Measurements from ENCODE around the gene NOPCHAP1. TPM values are rescaled to one million over a fixed set of nuclear protein-coding genes. Genes with fewer than 3 reads are reported as not detected.
"Not testable (repeated sequence)": the region's sequence is repeated elsewhere in the genome, so short reads cannot be mapped to it uniquely, and the experiment has no call there.

NOPCHAP1 gene
- total RNA-seq, 4 donors from 2014 or later, result 2.5 to 5.0 (median 3.3) TPM

DNA sequence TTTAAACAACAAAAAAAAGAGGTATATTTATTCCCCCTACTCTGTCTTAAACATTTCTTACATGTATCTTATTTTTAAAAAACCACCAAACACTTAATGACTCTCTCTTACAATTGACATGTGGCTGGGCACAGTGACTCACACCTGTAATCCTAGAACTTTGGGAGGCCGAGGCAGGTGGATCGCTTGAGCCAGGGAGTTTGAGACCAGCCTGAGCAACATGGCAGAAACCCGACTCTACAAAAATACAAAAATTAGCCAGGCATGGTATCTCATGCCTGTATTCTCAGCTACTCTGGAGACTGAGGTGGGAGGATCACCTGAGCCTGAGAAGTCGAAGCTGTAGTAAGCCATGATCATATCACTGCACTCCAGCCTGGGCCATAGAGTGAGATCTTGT is 44.0 kb upstream of the NOPCHAP1 start:
- DNase-seq (no peak), ATAC-seq (no peak)
- no peak for TF ChIP-seq POLR2A (IDR thresholded peaks at IDR 0.05)
- TF ChIP-seq, protein P1, sequence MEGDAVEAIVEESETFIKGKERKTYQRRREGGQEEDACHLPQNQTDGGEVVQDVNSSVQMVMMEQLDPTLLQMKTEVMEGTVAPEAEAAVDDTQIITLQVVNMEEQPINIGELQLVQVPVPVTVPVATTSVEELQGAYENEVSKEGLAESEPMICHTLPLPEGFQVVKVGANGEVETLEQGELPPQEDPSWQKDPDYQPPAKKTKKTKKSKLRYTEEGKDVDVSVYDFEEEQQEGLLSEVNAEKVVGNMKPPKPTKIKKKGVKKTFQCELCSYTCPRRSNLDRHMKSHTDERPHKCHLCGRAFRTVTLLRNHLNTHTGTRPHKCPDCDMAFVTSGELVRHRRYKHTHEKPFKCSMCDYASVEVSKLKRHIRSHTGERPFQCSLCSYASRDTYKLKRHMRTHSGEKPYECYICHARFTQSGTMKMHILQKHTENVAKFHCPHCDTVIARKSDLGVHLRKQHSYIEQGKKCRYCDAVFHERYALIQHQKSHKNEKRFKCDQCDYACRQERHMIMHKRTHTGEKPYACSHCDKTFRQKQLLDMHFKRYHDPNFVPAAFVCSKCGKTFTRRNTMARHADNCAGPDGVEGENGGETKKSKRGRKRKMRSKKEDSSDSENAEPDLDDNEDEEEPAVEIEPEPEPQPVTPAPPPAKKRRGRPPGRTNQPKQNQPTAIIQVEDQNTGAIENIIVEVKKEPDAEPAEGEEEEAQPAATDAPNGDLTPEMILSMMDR (IDR thresholded peaks at IDR 0.05 in 4 of 5, conservative IDR thresholded peaks at IDR 0.05 in 1 of 5), result no peak
- Histone ChIP-seq H3K4me3 (no peak overlapping the region), H3K9me3 (no peaks in the 10 kb centered on the region), H3K27me3 (no peaks in the 10 kb centered on the region), H3K36me3 (no peaks in the 10 kb centered on the region), H3K27ac (no peak overlapping the region), H3K4me1 (no peaks in the 10 kb centered on the region)
- in situ Hi-C loops (cut with MboI; ENCODE audit: low sequenced_read_pairs in 4 of 4) (no loop called here), intact Hi-C loops (cut with DNase I; ENCODE audit: low total_unique reads) (no loop called here)

DNA sequence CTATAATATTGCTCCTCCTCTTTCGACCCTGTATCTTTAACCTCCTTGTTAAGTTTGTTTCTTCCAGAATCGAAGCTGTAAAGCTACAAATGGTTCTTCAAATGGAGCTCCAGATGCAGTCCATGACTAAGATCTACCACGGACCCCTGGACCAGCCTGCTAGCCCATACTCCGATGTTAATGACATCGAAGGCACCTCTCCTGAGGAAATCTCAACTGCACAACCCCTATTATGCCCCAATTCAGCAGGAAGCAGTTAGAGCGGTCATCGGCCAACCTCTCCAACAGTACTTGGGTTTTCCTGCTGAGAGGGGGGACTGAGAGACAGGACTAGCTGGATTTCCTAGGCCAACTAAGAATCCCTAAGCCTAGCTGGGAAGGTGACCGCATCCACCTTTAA is 42.7 kb upstream of the NOPCHAP1 start:
- H3K4me3 ChIP-seq; H3K4me1 ChIP-seq; H3K9me3 ChIP-seq; DNase-seq; ATAC-seq; H3K27me3 ChIP-seq; H3K36me3 ChIP-seq; intact Hi-C loops (cut with DNase I; ENCODE audit: low total_unique reads); in situ Hi-C loops (cut with MboI; ENCODE audit: low sequenced_read_pairs in 4 of 4); H3K27ac ChIP-seq: not testable (repeated sequence)

DNA sequence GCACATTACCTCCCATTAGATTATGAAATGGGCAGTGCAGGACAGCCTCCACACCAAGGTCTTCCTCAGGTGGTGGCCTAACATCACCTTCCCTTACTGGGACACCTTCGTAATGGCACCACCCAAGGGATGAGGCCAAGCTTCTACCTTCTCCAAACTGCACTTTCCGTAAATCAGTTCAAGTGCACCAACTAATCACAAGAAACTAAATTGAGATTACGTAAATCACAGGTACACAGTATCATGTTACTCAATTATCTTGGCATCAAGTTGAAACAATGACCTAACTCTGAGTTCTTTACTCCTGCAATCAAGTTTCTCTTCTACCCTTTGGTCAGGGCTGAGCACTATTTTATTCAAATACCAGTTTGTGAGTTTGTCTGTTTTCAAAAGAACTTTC is 41.9 kb upstream of the NOPCHAP1 start:
- ATAC-seq (no peak), DNase-seq (no peak)
- Histone ChIP-seq H3K27ac (no peak overlapping the region), H3K9me3 (no peaks in the 10 kb centered on the region), H3K36me3 (no peaks in the 10 kb centered on the region), H3K4me1 (no peaks in the 10 kb centered on the region), H3K4me3 (no peak overlapping the region), H3K27me3 (peaks cover 0 to 7% (median 0%) of the 10 kb centered on the region in 3 donors)
- TF ChIP-seq, protein P1 (IDR thresholded peaks at IDR 0.05 in 4 of 5, conservative IDR thresholded peaks at IDR 0.05 in 1 of 5), result no peak
- TF ChIP-seq POLR2A (IDR thresholded peaks at IDR 0.05), result no peak
- in situ Hi-C loops (cut with MboI; ENCODE audit: low sequenced_read_pairs in 4 of 4), result no loop called here
- intact Hi-C loops (cut with DNase I; ENCODE audit: low total_unique reads), result no loop called here

DNA sequence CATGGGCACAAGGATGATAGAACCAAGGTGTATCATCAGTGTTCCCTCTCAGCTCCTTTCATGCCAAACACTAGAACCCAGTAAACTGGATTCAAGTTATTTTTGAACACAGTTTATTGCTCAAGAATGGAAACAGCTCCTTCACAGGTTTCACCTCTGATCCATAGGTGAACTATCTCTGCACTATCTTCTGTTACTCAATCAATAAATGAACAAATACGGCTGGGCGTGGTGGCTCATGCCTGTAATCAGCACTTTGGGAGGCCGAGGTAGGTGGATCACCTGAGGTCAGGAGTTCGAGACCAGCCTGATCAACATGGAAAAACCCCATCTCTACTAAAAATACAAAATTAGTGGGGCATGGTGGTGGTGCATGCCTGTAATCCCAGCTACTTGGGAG is 37.4 kb upstream of the NOPCHAP1 start:
- H3K36me3 ChIP-seq; H3K4me3 ChIP-seq; H3K4me1 ChIP-seq; H3K27me3 ChIP-seq; DNase-seq; in situ Hi-C loops (cut with MboI; ENCODE audit: low sequenced_read_pairs in 4 of 4); H3K27ac ChIP-seq; H3K9me3 ChIP-seq; ATAC-seq; intact Hi-C loops (cut with DNase I; ENCODE audit: low total_unique reads): not testable (repeated sequence)

DNA sequence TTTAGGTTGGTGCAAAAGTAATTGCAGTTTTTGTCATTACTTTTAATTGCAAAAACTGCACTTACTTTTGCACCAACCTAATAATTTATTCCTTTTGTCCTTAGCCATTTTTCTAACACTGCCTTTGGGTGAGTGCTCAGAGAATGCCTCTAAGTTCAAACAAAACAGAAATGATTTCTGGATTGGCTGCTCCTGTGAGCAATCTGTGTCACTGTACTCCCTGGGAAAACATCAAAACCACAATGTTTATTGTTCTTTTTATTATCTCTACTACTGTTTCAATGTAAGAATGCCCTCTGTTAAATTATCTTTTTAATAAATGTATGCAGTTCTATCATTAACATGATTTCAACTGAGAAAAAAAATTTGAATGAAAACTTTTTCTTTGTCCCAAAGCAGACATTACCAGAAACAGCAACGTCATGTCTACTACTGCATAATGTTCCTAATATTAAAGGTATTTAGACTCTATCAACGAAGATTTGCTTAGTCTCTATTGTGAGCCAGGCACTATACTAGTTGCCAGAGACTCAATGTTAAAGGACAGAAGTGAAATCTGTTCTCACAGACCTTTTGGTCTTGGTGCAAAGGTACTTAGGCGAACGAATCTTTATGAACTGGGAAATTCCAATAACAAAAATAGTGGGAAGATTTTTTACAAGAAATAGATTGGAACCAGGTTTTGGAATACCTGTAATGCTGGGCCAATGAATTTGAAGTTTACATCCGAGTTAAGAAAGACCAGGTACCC is 34.2 kb upstream of the NOPCHAP1 start:
- H3K27me3 ChIP-seq, result peaks cover 5 to 7% (median 6%) of the 10 kb centered on the region in 3 donors
- no peak overlapping the region for H3K4me3 ChIP-seq
- intact Hi-C loops (cut with DNase I; ENCODE audit: low total_unique reads) (no loop called here), in situ Hi-C loops (cut with MboI; ENCODE audit: low sequenced_read_pairs in 4 of 4) (no loop called here)
- TF ChIP-seq POLR2A (IDR thresholded peaks at IDR 0.05), result no peak
- TF ChIP-seq, protein P1 (IDR thresholded peaks at IDR 0.05 in 4 of 5, conservative IDR thresholded peaks at IDR 0.05 in 1 of 5), result no peak
- H3K9me3 ChIP-seq, result no peaks in the 10 kb centered on the region
- ATAC-seq (no peak), DNase-seq (no peak)
- no peaks in the 10 kb centered on the region for H3K36me3 ChIP-seq
- no peak overlapping the region for H3K27ac ChIP-seq
- peaks cover 0 to under 1% of the 10 kb centered on the region in 2 donors for H3K4me1 ChIP-seq

DNA sequence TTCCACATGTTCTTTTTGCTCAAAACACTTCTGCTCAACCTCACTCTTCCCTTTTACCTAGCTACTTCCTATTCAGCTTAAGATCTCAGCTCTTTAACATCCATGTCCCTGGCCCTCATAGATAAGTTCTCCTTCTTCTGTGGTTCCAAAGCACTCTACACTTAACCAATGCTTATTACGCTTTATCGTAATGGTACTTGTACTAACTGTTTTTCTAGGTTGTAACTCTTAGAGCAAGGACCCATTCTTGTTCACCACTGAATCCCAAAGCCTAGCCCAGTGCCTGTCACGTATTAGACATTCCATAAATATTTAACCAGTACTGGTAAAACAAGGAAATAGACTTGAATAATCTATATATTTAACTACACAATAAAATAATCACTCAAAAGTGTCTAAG is 33.3 kb upstream of the NOPCHAP1 start:
- Histone ChIP-seq H3K4me1 (peaks cover 0 to 3% of the 10 kb centered on the region in 2 donors), H3K27me3 (peaks cover 3 to 13% (median 10%) of the 10 kb centered on the region in 3 donors), H3K4me3 (no peak overlapping the region), H3K9me3 (no peaks in the 10 kb centered on the region), H3K36me3 (no peaks in the 10 kb centered on the region), H3K27ac (no peak overlapping the region)
- no peak for ATAC-seq
- intact Hi-C loops (cut with DNase I; ENCODE audit: low total_unique reads), result no loop called here
- DNase-seq, result no peak
- no peak for TF ChIP-seq POLR2A (IDR thresholded peaks at IDR 0.05)
- TF ChIP-seq, protein P1 (IDR thresholded peaks at IDR 0.05 in 4 of 5, conservative IDR thresholded peaks at IDR 0.05 in 1 of 5), result no peak
- in situ Hi-C loops (cut with MboI; ENCODE audit: low sequenced_read_pairs in 4 of 4), result no loop called here
